Measurements from ENCODE around the gene OCEL1. TPM values are rescaled to one million over a fixed set of nuclear protein-coding genes. Genes with fewer than 3 reads are reported as not detected.
A peak's percentile ranks its signal among the peaks of the same experiment; 100 is the strongest.

Gene OCEL1
- total RNA-seq, 1 donor from 2014 or later: 3.2 TPM

DNA sequence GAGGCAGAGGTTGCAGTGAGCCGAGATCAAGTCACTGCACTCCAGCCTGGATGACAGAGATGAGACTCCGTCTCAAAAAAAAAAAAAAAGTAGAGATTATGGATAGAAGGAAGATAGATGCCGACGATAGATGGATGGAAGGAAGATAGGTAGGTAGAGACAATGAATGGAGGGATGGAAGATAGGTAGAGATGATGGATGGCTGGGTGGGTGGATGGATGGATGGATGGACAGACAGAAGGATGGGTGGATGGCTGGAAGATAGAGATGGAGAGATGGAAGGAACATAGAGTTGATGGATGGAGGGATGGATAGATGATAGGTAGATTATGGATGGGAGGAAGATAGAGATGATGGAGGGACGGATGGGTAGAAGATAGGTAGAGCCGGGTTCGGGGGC lies 29.4 kb upstream of the OCEL1 start:
- FAIRE-seq (no peak), DNase-seq (ENCODE audit: low read depth) (no peak)
- peaks cover 30% of the 10 kb centered on the region for H3K36me3 ChIP-seq (ENCODE audit: control insufficient read depth, insufficient read depth, low read length)
- no peaks in the 10 kb centered on the region for H3K27me3 ChIP-seq (ENCODE audit: control insufficient read depth, insufficient read depth, low read length)
- H3K4me3 ChIP-seq (ENCODE audit: low read depth, low read length): no peak overlapping the region
- TF ChIP-seq, protein P1, sequence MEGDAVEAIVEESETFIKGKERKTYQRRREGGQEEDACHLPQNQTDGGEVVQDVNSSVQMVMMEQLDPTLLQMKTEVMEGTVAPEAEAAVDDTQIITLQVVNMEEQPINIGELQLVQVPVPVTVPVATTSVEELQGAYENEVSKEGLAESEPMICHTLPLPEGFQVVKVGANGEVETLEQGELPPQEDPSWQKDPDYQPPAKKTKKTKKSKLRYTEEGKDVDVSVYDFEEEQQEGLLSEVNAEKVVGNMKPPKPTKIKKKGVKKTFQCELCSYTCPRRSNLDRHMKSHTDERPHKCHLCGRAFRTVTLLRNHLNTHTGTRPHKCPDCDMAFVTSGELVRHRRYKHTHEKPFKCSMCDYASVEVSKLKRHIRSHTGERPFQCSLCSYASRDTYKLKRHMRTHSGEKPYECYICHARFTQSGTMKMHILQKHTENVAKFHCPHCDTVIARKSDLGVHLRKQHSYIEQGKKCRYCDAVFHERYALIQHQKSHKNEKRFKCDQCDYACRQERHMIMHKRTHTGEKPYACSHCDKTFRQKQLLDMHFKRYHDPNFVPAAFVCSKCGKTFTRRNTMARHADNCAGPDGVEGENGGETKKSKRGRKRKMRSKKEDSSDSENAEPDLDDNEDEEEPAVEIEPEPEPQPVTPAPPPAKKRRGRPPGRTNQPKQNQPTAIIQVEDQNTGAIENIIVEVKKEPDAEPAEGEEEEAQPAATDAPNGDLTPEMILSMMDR (IDR thresholded peaks at IDR 0.05; ENCODE audit: insufficient read depth, low read length, severe bottlenecking): no peak

DNA sequence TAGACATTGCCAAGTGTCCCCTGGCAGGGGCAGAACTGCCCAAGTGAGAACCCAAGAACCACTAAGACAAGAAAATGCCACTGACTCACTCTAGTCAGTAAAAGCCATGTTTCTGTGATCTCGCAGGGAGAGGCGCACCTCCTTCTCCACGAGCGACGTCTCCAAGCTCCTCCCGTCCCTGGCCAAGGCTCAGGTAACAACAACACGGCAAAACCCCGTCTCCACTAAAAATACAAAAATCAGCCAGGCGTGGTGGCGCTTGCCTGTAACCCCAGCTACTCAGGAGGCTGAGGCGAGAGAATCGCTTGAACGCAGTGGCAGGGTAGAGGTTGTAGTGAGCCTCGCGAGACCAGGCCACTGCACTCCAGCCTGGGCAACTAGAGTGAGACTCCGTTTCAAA lies 28.4 kb upstream of the OCEL1 start:
- DNase-seq (ENCODE audit: low read depth) (no peak), FAIRE-seq (no peak)
- peaks cover 36% of the 10 kb centered on the region for H3K36me3 ChIP-seq (ENCODE audit: control insufficient read depth, insufficient read depth, low read length)

DNA sequence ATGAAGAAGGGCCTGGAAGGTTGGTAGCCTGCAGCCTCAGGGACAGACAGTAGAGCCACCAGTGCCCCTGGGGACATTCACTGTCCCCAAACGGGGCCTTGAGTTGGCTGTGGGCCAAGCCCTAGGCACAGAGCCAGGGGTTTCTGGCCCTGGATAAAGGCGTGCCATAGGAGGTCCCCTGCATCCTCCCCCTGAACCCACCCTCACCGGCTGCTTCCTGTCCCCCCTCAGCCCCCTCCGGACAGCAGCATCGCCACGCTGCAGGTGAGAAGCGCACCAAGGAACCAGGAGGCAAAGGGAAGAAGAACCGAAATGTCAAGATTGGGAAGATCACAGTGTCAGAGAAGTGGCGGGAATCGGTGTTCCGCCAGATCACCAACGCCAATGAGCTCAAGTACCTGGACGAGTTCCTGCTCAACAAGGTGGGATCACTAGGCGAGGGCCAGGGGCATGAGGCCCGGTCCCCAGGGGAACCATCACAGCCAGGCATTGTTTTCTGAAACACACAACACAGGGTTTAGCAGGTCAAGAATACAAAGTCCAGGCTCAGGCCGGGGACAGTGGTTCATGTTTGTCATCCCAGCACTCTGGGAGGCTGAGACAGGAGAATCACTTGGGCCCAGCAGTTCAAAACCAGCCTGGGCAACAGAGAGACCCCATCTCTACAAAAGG lies 25.5 kb upstream of the OCEL1 start:
- FAIRE-seq (no peak), DNase-seq (ENCODE audit: low read depth) (no peak)
- TF ChIP-seq, protein P1 (IDR thresholded peaks at IDR 0.05; ENCODE audit: insufficient read depth, low read length, severe bottlenecking): no peak
- Histone ChIP-seq H3K27me3 (ENCODE audit: control insufficient read depth, insufficient read depth, low read length) (no peaks in the 10 kb centered on the region), H3K36me3 (ENCODE audit: control insufficient read depth, insufficient read depth, low read length) (peaks cover 25% of the 10 kb centered on the region), H3K4me3 (ENCODE audit: low read depth, low read length) (no peak overlapping the region)

More for the DNA sequence above, 28.4 kb upstream of the OCEL1 start:
- TF ChIP-seq, protein P1 (IDR thresholded peaks at IDR 0.05; ENCODE audit: insufficient read depth, low read length, severe bottlenecking): no peak
- Histone ChIP-seq H3K27me3 (ENCODE audit: control insufficient read depth, insufficient read depth, low read length) (no peaks in the 10 kb centered on the region), H3K4me3 (ENCODE audit: low read depth, low read length) (no peak overlapping the region)

GRCh38 chr19:17202249-17202648 lies 23.8 kb upstream of the OCEL1 start:
- no peak overlapping the region for H3K4me3 ChIP-seq (ENCODE audit: low read depth, low read length)
- H3K27me3 ChIP-seq (ENCODE audit: control insufficient read depth, insufficient read depth, low read length): no peaks in the 10 kb centered on the region
- TF ChIP-seq, protein P1 (IDR thresholded peaks at IDR 0.05; ENCODE audit: insufficient read depth, low read length, severe bottlenecking): no peak
- peaks cover 28% of the 10 kb centered on the region for H3K36me3 ChIP-seq (ENCODE audit: control insufficient read depth, insufficient read depth, low read length)
- peak; percentile 46 for DNase-seq (ENCODE audit: low read depth)
- FAIRE-seq: peak; percentile 96

GRCh38 chr19:17202713-17203112 lies 23.3 kb upstream of the OCEL1 start:
- H3K4me3 ChIP-seq (ENCODE audit: low read depth, low read length): no peak overlapping the region
- TF ChIP-seq, protein P1 (IDR thresholded peaks at IDR 0.05; ENCODE audit: insufficient read depth, low read length, severe bottlenecking): no peak
- no peak for DNase-seq (ENCODE audit: low read depth)
- H3K36me3 ChIP-seq (ENCODE audit: control insufficient read depth, insufficient read depth, low read length): peaks cover 26% of the 10 kb centered on the region
- H3K27me3 ChIP-seq (ENCODE audit: control insufficient read depth, insufficient read depth, low read length): no peaks in the 10 kb centered on the region
- no peak for FAIRE-seq

Measured in bronchial epithelial cell (primary cell).